Spleen (tissue), 11 donors: Measurements from ENCODE around the gene BRSK2. TPM values are rescaled to one million over a fixed set of nuclear protein-coding genes. Genes with fewer than 3 reads are reported as not detected.

Experiments used
- DNase-seq: peaks from one replicate; pipeline ENCODE4 v3.0.0-alpha.2; 2020
- H3K27ac ChIP-seq, 8 donors: fragments of 200-600 bp; sonication (generic) in 7 of 8; 1 replicate in 4 of 8; 2 replicates in 4 of 8; pipeline versions ENCODE4 v1.5.0 to v1.8.0; 2016 to 2021; ENCODE audit warnings: inconsistent platforms in 4 of 8, mild to moderate bottlenecking in 4 of 8, moderate library complexity in 1 of 8
- H3K27me3 ChIP-seq, 7 donors: fragments of 200-600 bp; sonication (generic) in 6 of 7; replicated peaks in 1 of 7; 1 replicate in 4 of 7; 2 replicates in 3 of 7; pipeline versions ENCODE4 v1.5.0 to v1.8.0; 2016 to 2021; ENCODE audit warnings: inconsistent platforms in 3 of 7, mild to moderate bottlenecking in 1 of 7
- H3K36me3 ChIP-seq, 6 donors: fragments of 200-600 bp; sonication (generic) in 5 of 6; 1 replicate in 4 of 6; 2 replicates in 2 of 6; pipeline versions ENCODE4 v1.5.0 to v1.8.0; 2016 to 2021; ENCODE audit warnings: inconsistent platforms in 2 of 6
- H3K4me1 ChIP-seq, 6 donors: fragments of 200-600 bp; sonication (generic) in 5 of 6; 1 replicate in 3 of 6; 2 replicates in 3 of 6; pipeline versions ENCODE4 v1.5.0 to v1.8.0; 2016 to 2021; ENCODE audit warnings: inconsistent platforms in 3 of 6
- H3K4me3 ChIP-seq, 8 donors: fragments of 200-600 bp; sonication (generic) in 7 of 8; 1 replicate in 4 of 8; 2 replicates in 4 of 8; pipeline versions ENCODE4 v1.5.0 to v1.8.0; 2016 to 2021; ENCODE audit warnings: inconsistent platforms in 4 of 8, mild to moderate bottlenecking in 4 of 8, moderate library complexity in 2 of 8
- H3K9me3 ChIP-seq, 8 donors: fragments of 200-600 bp; sonication (generic) in 7 of 8; 1 replicate in 4 of 8; 2 replicates in 4 of 8; pipeline versions ENCODE4 v1.5.0 to v1.8.0; 2016 to 2021; ENCODE audit warnings: inconsistent platforms in 4 of 8
- POLR2A ChIP-seq, 3 donors: fragments of 450-650 bp; IDR thresholded peaks; one replicate each; pipeline ENCODE4 v1.5.1; 2017; ENCODE audit warnings: antibody characterized with exemption in 3 of 3, mild to moderate bottlenecking in 1 of 3
- POLR2AphosphoS5 ChIP-seq, 3 donors: sonication (generic); formaldehyde crosslinking; IDR thresholded peaks; one replicate each; pipeline ENCODE4 v1.5.1; 2017; ENCODE audit warnings: antibody characterized with exemption in 3 of 3
- WGBS, 5 donors: extraction: QIAGEN DNeasy Blood & Tissue Kit in 3 of 5; methylation state at CpG; one replicate each; pipeline versions ENCODE4 v1.1.5 to v1.1.7; 2013 to 2018; 5-methylcytosine and 5-hydroxymethylcytosine counted together
- intact Hi-C: fragments of 100-400 bp; cut with DNase I; formaldehyde crosslinking; loops from one replicate; pipeline ENCODE4 v1.15.0; 2023; ENCODE audit warnings: low total_unique reads
- polyA plus RNA-seq, 3 donors: library from polyadenylated mRNA; stranded (reverse); fragments of 200-250 nt; gene quantifications; one replicate each; pipeline ENCODE4 v1.2.1, GENCODE V29; 2013
- total RNA-seq, 7 donors: library from RNA; depleted of rRNA in 3 of 7; stranded (reverse); fragments of >200 nt in 3 of 7; fragmentation: NEBNext Ultra II Directional in 4 of 7; extraction: Animal tissue kit (Norgen Biotek cat#: 25700) in 4 of 7; gene quantifications; one replicate each; pipeline versions ENCODE4 v1.1.0 to v1.2.1, GENCODE V29; 2016 to 2021
- TF ChIP-seq, protein P1 (sequence below), 11 experiments: fragments of 200-600 bp in 7 of 11; fragments of 450-650 bp in 4 of 11; sonication (generic) in 4 of 11; IDR thresholded peaks in 8 of 11; conservative IDR thresholded peaks in 3 of 11; 1 replicate in 7 of 11; 2 replicates in 4 of 11; pipeline versions ENCODE4 v1.4.0 to v1.8.0; 2016 to 2021; ENCODE audit warnings: antibody characterized with exemption in 11 of 11, inconsistent platforms in 4 of 11, mild to moderate bottlenecking in 1 of 11
- donor health status: healthy with polysubstance abuse.
- donor health status: DM: no; HTN: no; CAD: no; lungs with moderate emphysema.
- donor health status: DM: no; HTN: no; CAD: no.
- donor health status: Bipolar disorder and iron deficiency.
- donor health status: healthy.
- donor health status: DM: no; HTN: no; CAD: no.
- donor health status: DM: yes; HTN: yes; CAD: no.

Gene BRSK2
- total and polyA plus RNA-seq, 10 donors, result 0.17 to 1.5 (median 0.42) TPM

DNA sequence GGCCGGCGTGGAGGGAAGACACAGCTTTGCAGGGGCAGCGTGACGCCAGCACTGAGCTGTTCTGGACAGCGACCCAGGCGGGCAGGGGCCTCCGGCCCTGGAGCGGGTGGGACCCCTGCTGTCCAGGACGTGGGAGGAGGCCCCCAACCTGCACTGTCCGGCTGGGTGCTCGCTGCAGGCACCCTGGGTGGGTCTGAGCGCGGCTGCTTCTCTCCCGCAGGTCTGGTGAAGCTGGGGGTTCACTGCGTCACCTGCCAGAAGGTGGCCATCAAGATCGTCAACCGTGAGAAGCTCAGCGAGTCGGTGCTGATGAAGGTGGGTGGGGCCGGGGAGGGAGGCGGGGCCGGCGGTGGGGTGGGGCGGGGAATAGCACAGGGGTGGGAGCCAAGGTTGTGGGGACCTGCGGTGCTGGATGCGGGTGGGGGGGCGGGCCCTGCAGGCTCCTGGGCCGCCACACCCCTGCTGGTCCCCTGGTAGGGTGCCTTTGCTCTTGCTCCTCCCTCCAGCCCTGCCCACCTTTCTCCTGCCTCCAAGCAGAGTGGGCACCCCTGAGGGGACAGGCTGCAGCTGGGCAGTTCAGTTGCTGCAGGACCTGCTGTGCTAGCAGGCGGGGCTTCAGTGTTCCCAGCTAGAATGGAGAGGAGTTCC, 46.2 kb downstream of the BRSK2 start:
- intact Hi-C loops, result no loop called here
- 6 to 55% (median 12%) methylated on average over 8 to 29 of the region's 29 CpGs for WGBS, 5 donors
- Histone ChIP-seq H3K9me3 (no peaks in the 10 kb centered on the region), H3K27ac (no peak overlapping the region), H3K4me3 (no peak overlapping the region), H3K4me1 (peaks cover 0 to 33% (median 8%) of the 10 kb centered on the region in 6 donors), H3K36me3 (no peaks in the 10 kb centered on the region), H3K27me3 (peaks cover 0 to 67% (median 5%) of the 10 kb centered on the region in 7 donors)
- TF ChIP-seq, protein P1, sequence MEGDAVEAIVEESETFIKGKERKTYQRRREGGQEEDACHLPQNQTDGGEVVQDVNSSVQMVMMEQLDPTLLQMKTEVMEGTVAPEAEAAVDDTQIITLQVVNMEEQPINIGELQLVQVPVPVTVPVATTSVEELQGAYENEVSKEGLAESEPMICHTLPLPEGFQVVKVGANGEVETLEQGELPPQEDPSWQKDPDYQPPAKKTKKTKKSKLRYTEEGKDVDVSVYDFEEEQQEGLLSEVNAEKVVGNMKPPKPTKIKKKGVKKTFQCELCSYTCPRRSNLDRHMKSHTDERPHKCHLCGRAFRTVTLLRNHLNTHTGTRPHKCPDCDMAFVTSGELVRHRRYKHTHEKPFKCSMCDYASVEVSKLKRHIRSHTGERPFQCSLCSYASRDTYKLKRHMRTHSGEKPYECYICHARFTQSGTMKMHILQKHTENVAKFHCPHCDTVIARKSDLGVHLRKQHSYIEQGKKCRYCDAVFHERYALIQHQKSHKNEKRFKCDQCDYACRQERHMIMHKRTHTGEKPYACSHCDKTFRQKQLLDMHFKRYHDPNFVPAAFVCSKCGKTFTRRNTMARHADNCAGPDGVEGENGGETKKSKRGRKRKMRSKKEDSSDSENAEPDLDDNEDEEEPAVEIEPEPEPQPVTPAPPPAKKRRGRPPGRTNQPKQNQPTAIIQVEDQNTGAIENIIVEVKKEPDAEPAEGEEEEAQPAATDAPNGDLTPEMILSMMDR (IDR thresholded peaks at IDR 0.05 in 8 of 11, conservative IDR thresholded peaks at IDR 0.05 in 3 of 11), result no peak
- TF ChIP-seq POLR2AphosphoS5 (IDR thresholded peaks at IDR 0.05) (no peak), POLR2A (IDR thresholded peaks at IDR 0.05) (no peak)
- DNase-seq, result no peak

DNA sequence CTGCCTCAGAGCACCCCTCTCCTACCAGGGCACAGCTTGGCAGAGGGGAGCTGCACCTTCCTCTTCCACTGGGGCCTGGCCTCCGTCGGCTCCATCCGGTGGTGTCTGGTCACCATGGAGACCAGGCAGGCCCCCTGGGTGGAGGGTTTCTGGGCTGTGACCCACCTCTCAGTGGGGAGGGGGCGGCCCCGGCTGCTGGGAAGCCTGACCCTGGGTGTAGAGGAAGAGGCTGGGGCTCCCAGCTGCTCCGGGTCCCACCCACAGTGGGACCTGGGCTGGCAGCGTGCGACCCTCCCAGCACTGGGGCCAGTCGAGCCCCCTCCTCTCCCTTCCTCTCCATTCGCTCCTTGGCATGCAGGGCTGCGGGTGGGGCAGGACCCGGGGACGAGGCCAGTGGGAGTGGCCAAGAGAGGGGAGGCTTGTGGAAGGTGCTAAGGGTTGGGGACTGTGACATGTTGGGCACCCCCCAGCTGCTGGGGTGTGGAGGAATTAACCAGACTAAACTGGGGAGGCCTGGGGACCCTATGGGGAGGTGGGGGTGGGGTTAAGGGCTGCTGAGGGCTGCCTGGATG, 46.8 kb downstream of the BRSK2 start:
- WGBS, 5 donors, result 3 to 30% (median 4%) methylated on average over 8 to 13 of the region's 13 CpGs
- Histone ChIP-seq H3K36me3 (no peaks in the 10 kb centered on the region), H3K27ac (no peak overlapping the region), H3K4me1 (peaks cover 0 to 33% (median 8%) of the 10 kb centered on the region in 6 donors), H3K9me3 (no peaks in the 10 kb centered on the region), H3K4me3 (no peak overlapping the region), H3K27me3 (peaks cover 0 to 67% (median 5%) of the 10 kb centered on the region in 7 donors)
- no peak for DNase-seq
- TF ChIP-seq POLR2A (IDR thresholded peaks at IDR 0.05), result no peak
- no peak for TF ChIP-seq POLR2AphosphoS5 (IDR thresholded peaks at IDR 0.05)
- TF ChIP-seq, protein P1 (IDR thresholded peaks at IDR 0.05 in 8 of 11, conservative IDR thresholded peaks at IDR 0.05 in 3 of 11), result no peak
- intact Hi-C loops, result no loop called here

DNA sequence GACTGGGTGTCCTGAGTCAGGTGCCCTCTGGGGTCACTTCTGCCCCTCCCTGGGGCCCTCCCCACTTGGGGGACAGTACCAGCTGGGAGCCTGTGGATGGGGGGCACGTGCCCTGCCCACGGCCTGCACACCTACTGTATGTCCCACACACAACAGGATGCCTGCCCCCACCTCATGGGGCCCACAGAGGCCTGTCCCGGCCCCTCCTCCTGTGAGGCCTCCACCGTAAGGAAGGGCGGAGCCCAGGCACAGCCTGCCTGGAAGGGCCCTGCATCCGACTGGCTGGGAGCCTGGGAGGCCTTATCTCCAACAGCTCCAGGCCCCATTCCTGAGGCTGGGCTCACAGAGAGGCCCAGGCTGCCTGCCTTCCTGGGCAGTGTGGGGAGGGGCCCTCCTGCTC, 47.8 kb downstream of the BRSK2 start:
- no peak overlapping the region for H3K4me3 ChIP-seq
- TF ChIP-seq POLR2AphosphoS5 (IDR thresholded peaks at IDR 0.05), result peak; percentile 13 to 75 (median 54)
- TF ChIP-seq, protein P1 (IDR thresholded peaks at IDR 0.05 in 8 of 11, conservative IDR thresholded peaks at IDR 0.05 in 3 of 11), result no peak
- TF ChIP-seq POLR2A (IDR thresholded peaks at IDR 0.05), result no peak
- H3K9me3 ChIP-seq, result no peaks in the 10 kb centered on the region
- WGBS, 5 donors, result 40 to 60% (median 47%) methylated on average over 1 to 6 of the region's 6 CpGs; no CpG with 5 or more reads in 1 of the 5 donors
- H3K27ac ChIP-seq, result no peak overlapping the region
- DNase-seq, result peak; percentile 86
- no peaks in the 10 kb centered on the region for H3K36me3 ChIP-seq
- intact Hi-C loops, result no loop called here
- peaks cover 0 to 33% (median 8%) of the 10 kb centered on the region in 6 donors for H3K4me1 ChIP-seq
- H3K27me3 ChIP-seq, result peaks cover 0 to 74% (median 5%) of the 10 kb centered on the region in 7 donors

DNA sequence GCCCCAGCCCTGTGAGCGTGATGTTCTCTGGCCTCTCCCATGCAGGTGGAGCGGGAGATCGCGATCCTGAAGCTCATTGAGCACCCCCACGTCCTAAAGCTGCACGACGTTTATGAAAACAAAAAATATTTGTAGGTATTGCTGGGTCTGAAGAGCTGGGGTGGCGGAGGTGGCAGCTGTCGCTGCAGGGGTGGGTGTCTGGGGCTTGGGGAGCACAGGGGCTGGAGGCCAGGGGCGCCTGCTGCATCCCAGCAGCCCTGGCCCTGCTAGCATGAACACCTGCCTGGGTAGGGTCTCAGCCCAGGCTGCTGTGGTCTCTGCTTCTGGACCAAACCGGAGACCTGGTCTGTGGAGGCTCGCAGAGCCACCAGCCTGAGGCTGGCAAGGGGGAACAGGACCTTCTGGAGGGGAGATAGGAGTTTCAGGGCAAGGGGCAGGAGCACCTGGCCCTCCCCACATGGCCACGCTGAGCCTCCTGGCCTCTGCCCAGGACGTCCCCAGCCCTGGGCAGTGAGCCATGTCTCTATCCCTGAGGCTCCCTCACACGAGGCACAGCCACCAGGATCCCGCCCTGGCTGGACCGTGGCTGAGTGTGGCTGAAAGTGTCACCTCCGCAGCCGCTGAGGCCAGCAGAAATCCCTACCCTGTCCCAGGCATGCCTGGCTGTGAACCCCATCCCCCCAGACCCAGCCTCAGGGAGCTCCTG, 48.7 kb downstream of the BRSK2 start:
- no peaks in the 10 kb centered on the region for H3K9me3 ChIP-seq
- no peaks in the 10 kb centered on the region for H3K36me3 ChIP-seq
- DNase-seq, result no peak
- intact Hi-C loops, result no loop called here
- H3K4me3 ChIP-seq, result no peak overlapping the region
- peaks cover 0 to 80% (median 5%) of the 10 kb centered on the region in 7 donors for H3K27me3 ChIP-seq
- H3K27ac ChIP-seq, result no peak overlapping the region
- peaks cover 0 to 33% (median 8%) of the 10 kb centered on the region in 6 donors for H3K4me1 ChIP-seq
- 75 to 85% (median 76%) methylated on average over 12 to 19 of the region's 19 CpGs for WGBS, 5 donors
- TF ChIP-seq, protein P1 (IDR thresholded peaks at IDR 0.05 in 8 of 11, conservative IDR thresholded peaks at IDR 0.05 in 3 of 11), result no peak
- TF ChIP-seq POLR2A (IDR thresholded peaks at IDR 0.05) (no peak), POLR2AphosphoS5 (IDR thresholded peaks at IDR 0.05) (no peak)
